ENCODE measurements around the gene FBXW7. TPM values are rescaled to one million over a fixed set of nuclear protein-coding genes. Genes with fewer than 3 reads are reported as not detected.

Gene FBXW7
- total and polyA plus RNA-seq, 2 of the 8 experiments (the other 6 are each of a cell fraction or from before 2014, with no cell fraction given) = 6.0 to 26.7 TPM

GRCh38 chr4:152448038-152448707, 87.7 kb downstream of the FBXW7 start:
- Histone ChIP-seq H3K79me2 (ENCODE audit: control insufficient read depth in 1 of 2, insufficient read depth in 2 of 2, low read length in 2 of 2) (peaks cover 0 to 27% of the 10 kb centered on the region in 2 experiments; a peak in 2 of 4 replicates), H4K20me1 (replicated peaks in 1 of 2; ENCODE audit: control insufficient read depth in 1 of 2, insufficient read depth in 2 of 2, low read length in 2 of 2) (no peaks in the 10 kb centered on the region)
- POLR2A ChIA-PET (ENCODE audit: partially characterized antibody) = no interaction called here
- TF ChIP-seq EZH2 (IDR thresholded peaks at IDR 0.05; ENCODE audit: low read depth, low read length, severe bottlenecking) = no peak

More at GRCh38 chr4:152448038-152448707, 87.7 kb downstream of the FBXW7 start:
- Histone ChIP-seq H2BK15ac (ENCODE audit: low read length) (no peak overlapping the region), H2AK5ac (ENCODE audit: low read depth, low read length) (no peak overlapping the region), H3K14ac (ENCODE audit: insufficient read length) (no peak overlapping the region), H4K8ac (ENCODE audit: extremely low read depth, insufficient read depth, low read length) (no peak overlapping the region), H4K5ac (ENCODE audit: insufficient read length, low read depth, low read length) (no peak overlapping the region), H3K4me2 (ENCODE audit: insufficient read depth in 1 of 2, low read depth in 2 of 2, low read length in 2 of 2) (no peak overlapping the region), H2BK5ac (ENCODE audit: low read depth, low read length) (no peak overlapping the region), H3K23ac (ENCODE audit: insufficient read length) (no peak overlapping the region), H3K4me3 (ENCODE audit: extremely low read depth in 1 of 4, insufficient read depth in 2 of 4, low read depth in 3 of 4, low read length in 4 of 4) (no peak overlapping the region), H4K91ac (replicated peaks; ENCODE audit: insufficient read length, low read length) (no peak overlapping the region), H3K56ac (replicated peaks; ENCODE audit: insufficient read length, low read depth, low read length) (no peak overlapping the region), H3K4me1 (replicated peaks in 1 of 4; ENCODE audit: control insufficient read depth in 3 of 4, insufficient read depth in 4 of 4, low read length in 3 of 4) (no peaks in the 10 kb centered on the region), H3K9me3 (ENCODE audit: insufficient read depth in 2 of 2, low read depth in 1 of 2, low read length in 1 of 2) (no peaks in the 10 kb centered on the region), H3K79me1 (ENCODE audit: low read depth, low read length) (peaks cover 2% of the 10 kb centered on the region; the same call in 1 of the 2 replicates), H3K9ac (replicated peaks in 1 of 4; ENCODE audit: extremely low read depth in 1 of 4, low read depth in 3 of 4, low read length in 3 of 4) (no peak overlapping the region), H3K18ac (ENCODE audit: extremely low read depth, low read length) (no peak overlapping the region), H3K23me2 (ENCODE audit: low read depth, low read length) (no peaks in the 10 kb centered on the region), H3K4ac (replicated peaks; ENCODE audit: insufficient read length, low read depth, low read length) (no peak overlapping the region), H3K36me3 (ENCODE audit: control insufficient read depth in 2 of 4, insufficient read depth in 4 of 4, low read length in 3 of 4) (no peaks in the 10 kb centered on the region), H2BK12ac (ENCODE audit: low read depth, low read length) (no peak overlapping the region), H3K27me3 (replicated peaks in 1 of 4; ENCODE audit: control insufficient read depth in 3 of 4, extremely low read depth in 1 of 4, insufficient read depth in 3 of 4, low read length in 3 of 4) (no peaks in the 10 kb centered on the region), H2AFZ (ENCODE audit: low read length) (no peak overlapping the region), H3K27ac (ENCODE audit: low read depth, low read length) (no peak overlapping the region), H2BK20ac (ENCODE audit: low read length) (no peak overlapping the region), H2BK120ac (replicated peaks; ENCODE audit: low read depth, low read length) (no peak overlapping the region)
- FAIRE-seq (no peak), DNase-seq (ENCODE audit: low read depth in 1 of 2, low spot score in 2 of 2) (no peak)
- CTCF ChIA-PET (ENCODE audit: partially characterized antibody) = interaction anchor here (0.9 to 5.3 kb wide), 4 partner anchors 10 to 41 kb away, joined by 3 to 16 read pairs (median 6); no protein-coding TSS in a partner anchor
- WGBS, 2 experiments (ENCODE audit: extremely low coverage in 1 of 2, insufficient coverage in 1 of 2, insufficient read length in 1 of 2, insufficient replicate concordance in 2 of 2, low coverage in 1 of 2, low lambda C conversion rate in 2 of 2, missing lambda C conversion rate in 1 of 2) = 89% methylated on average over 6 of the region's 6 CpGs; no CpG with 5 or more reads in 1 of the 2 experiments
